ENCODE data around the gene FAM89A. TPM values are rescaled to one million over a fixed set of nuclear protein-coding genes. Genes with fewer than 3 reads are reported as not detected.
"Not testable (repeated sequence)": the region's sequence is repeated elsewhere in the genome, so short reads cannot be mapped to it uniquely, and the experiment has no call there.

Gene FAM89A
- total RNA-seq, 1 experiment from 2014 or later, result 49.3 TPM

DNA sequence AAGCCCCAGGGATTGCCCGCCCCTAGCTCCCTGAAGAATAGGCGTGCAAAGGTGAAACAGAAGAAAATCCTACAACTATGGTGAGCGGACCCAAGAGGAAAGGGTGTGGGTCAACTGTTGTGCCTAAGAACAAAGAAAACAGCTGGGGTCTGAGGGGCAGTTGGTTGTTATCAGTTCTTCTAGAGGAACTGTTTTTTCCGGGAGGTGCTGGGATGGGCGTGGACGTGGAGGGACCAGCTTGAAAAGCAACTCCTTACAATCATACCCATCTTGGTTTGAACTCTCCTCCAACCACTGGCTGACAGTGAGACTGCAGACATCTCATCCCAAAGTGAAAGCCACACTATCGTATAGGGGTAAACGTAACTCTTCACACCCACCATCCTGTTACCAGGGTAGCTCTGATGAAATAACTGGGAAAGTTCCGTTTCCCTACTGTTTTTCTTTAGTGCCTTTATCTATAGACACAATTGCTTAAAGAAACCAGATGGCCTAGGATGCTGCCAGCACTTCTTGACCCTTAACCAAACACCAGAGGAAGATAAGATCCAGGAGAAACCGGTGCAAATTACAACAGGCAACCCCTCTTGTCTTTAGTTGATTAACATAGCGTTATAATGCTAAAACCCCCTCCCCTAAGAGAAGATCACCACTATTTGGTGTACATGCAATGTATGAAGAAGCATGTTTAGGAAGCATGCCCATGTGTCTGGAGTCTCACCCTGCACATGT lies 25.6 kb upstream of the FAM89A start:
- DNase-seq, result no peak

DNA sequence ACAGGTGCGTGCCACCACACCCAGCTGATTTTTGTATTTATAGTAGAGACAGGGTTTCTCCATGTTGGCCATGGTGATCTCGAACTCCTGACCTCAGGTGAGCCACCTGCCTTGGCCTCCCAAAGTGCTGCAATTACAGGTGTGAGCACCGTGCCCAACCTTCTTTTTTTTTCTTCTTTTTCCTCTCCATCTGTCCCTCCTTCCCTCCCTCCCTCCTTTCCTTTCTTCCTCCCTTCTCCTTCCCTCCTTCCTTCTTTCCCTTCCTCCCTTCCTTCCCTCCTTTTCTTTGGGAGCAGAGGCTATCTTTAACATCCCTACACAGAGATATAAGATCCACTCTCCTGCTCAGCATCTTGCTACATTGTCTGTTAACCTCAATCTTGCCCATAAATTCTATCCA lies 24.4 kb upstream of the FAM89A start:
- Histone ChIP-seq H3K27ac (no peak overlapping the region), H3K4me1 (peaks cover 33% of the 10 kb centered on the region), H3K36me3 (no peaks in the 10 kb centered on the region), H3K4me3 (no peak overlapping the region), H3K9me3 (replicated peaks) (no peaks in the 10 kb centered on the region), H3K27me3 (no peaks in the 10 kb centered on the region)
- no peak for DNase-seq

More for the DNA sequence above, 25.6 kb upstream of the FAM89A start:
- Histone ChIP-seq H3K9me3 (replicated peaks) (no peaks in the 10 kb centered on the region), H3K36me3 (no peaks in the 10 kb centered on the region), H3K27me3 (no peaks in the 10 kb centered on the region), H3K27ac (no peak overlapping the region), H3K4me1 (peaks cover 31% of the 10 kb centered on the region), H3K4me3 (no peak overlapping the region)

DNA sequence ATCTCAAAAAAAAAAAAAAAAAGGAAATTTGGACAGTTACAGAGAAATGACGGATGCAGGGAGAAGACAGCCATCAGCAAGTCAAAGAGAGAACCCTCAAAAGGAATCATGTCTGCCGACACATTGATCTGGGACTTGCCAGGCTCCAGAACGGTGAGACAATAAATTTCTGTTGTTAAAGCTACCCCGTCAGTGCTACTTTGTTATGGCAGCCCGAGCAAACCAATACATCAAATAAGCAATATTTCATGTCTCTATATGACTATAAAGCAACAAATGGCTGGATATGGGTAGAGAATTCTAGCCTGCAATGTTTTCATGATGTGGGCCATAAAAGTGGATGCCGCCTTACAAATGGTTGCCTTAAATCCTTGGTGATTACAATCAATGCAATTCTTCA lies 23.3 kb upstream of the FAM89A start:
- Histone ChIP-seq H3K9me3 (replicated peaks) (no peaks in the 10 kb centered on the region), H3K27me3 (no peaks in the 10 kb centered on the region), H3K4me3 (no peak overlapping the region), H3K27ac (peak overlapping the region; percentile 64), H3K36me3 (no peaks in the 10 kb centered on the region), H3K4me1 (peaks cover 33% of the 10 kb centered on the region)
- no peak for DNase-seq

DNA sequence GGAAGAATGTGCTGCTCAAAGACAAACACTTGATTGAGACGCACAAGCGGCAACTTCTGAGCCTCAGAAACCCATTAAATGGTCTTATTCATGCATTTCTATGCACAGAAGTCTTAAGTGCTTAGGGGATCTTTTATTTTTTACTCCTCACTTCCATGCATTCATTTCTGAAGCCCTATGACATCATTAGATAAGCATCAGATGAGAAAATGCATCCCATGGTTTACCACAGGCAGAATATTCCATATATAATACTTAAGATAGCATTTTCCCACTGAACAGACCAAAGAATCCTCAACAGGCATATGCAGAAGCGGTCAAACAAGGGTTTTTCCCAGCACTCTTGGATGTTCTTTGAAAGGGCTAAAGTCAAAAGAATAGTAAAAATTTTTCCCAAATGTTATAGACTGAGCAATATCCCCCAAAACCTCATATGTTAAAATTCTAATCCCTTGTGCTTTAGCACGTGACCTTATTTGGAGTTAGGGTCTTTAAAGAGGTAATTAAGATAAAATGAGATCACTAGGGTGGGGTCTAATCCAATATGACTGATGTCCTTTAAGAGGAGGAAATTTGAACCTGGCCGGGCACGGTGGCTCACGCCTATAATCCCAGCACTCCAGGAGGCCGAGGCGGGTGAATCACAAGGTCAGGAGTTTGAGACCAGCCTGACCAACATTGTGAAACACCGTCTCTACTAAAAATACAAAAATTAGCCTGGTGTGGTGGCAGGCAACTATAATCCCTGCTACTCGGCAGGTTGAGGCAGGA lies 22.6 kb upstream of the FAM89A start:
- peak; percentile 60 to 65 for DNase-seq
- Histone ChIP-seq H3K4me1 (peaks cover 33% of the 10 kb centered on the region), H3K4me3 (no peak overlapping the region), H3K27me3 (no peaks in the 10 kb centered on the region), H3K36me3 (no peaks in the 10 kb centered on the region), H3K27ac (peak overlapping the region; percentile 64), H3K9me3 (replicated peaks) (no peaks in the 10 kb centered on the region)

DNA sequence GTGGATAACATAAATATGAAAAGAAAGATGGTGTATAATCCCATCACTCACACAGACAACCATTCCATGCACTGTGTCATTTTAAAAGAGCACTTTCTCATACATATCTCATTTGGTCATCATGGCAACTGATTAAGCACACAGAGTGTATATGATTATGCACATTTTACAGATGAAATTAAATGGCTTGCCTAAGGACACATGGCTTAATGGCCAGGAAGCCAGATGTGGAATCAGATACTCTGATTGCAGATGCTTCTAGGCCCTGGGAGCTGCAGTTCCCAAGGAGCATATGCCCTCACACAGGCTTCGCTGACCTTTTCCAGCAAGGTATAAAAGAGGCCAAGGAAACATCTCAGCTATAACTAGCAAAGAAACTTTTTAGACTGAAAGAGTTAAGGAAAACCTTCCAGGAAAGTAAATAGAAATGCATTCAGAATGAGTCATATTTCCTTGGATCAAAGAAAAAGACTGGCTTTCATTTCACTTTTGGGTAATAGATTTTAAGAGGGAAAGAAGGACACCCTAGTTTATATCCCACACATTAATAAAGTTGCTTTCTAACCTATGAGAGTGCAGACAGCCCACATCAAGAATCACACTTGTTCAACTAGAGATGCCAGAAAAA lies 19.6 kb upstream of the FAM89A start:
- no peaks in the 10 kb centered on the region for H3K36me3 ChIP-seq
- peak in 1 of 2 experiments; percentile 32 for DNase-seq
- no peak overlapping the region for H3K27ac ChIP-seq
- H3K4me3 ChIP-seq, result no peak overlapping the region
- H3K27me3 ChIP-seq, result no peaks in the 10 kb centered on the region
- peaks cover 10% of the 10 kb centered on the region for H3K9me3 ChIP-seq (replicated peaks)
- peaks cover 33% of the 10 kb centered on the region for H3K4me1 ChIP-seq

DNA sequence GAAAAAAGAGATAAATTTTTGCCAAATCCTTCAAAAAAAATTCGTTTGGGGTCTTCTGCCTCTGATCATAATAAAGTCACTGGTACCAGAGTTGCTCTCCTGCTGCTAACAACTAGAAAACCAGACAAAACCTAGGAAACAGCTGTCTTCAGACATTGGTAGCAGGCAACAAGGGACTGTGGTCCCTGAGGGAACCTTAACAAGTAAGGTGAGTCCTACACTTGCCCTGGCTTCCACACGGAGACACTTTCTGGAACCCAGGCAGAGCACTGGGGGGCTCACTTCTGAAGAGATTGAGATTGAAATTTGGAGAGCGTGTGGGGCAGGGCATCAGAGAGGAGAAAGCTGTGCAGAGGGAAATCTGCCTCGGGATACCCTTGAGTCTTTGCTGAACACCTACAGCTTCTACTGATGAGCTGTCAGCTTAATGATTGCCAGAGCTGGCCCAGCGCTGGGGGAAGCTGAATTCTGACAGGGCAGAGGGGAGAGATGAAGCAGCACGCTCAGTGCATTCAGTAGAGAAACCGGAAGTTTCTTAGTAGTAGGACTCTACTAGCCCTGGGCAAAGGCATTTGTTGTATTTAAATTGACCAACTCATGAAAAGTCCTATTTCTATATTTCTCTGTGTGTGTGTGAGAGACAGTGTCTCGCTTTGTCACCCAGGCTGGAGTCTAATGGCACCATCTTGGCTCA lies 18.5 kb upstream of the FAM89A start:
- H3K27ac ChIP-seq, result no peak overlapping the region
- H3K27me3 ChIP-seq, result no peaks in the 10 kb centered on the region
- peaks cover 10% of the 10 kb centered on the region for H3K9me3 ChIP-seq (replicated peaks)
- H3K36me3 ChIP-seq, result no peaks in the 10 kb centered on the region
- peaks cover 33% of the 10 kb centered on the region for H3K4me1 ChIP-seq
- DNase-seq, result no peak
- no peak overlapping the region for H3K4me3 ChIP-seq

DNA sequence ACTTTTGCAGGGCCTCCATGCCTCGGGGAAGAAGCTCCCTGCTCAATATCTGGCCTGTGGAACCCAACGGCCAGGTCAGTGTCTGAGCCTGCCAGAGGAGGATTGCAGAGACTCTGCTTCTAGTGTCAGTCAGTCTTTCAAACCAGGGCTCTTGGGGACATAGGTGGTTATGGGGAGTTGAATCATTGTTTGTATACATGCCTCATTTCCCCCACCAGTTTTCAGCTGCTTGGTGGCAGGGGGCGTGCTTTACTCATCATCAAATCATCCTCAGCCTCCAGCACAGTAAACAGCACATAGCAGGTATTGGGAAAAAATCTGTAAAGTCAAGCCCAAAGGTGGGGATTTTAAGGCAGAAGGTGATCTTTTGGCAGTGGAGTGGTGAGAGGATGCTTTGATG lies 17.4 kb upstream of the FAM89A start:
- H3K9me3 ChIP-seq (replicated peaks), result peaks cover 10% of the 10 kb centered on the region
- H3K4me1 ChIP-seq, result peaks cover 28% of the 10 kb centered on the region
- no peak for DNase-seq
- no peaks in the 10 kb centered on the region for H3K36me3 ChIP-seq
- H3K27ac ChIP-seq, result no peak overlapping the region
- H3K27me3 ChIP-seq, result no peaks in the 10 kb centered on the region
- H3K4me3 ChIP-seq, result no peak overlapping the region

DNA sequence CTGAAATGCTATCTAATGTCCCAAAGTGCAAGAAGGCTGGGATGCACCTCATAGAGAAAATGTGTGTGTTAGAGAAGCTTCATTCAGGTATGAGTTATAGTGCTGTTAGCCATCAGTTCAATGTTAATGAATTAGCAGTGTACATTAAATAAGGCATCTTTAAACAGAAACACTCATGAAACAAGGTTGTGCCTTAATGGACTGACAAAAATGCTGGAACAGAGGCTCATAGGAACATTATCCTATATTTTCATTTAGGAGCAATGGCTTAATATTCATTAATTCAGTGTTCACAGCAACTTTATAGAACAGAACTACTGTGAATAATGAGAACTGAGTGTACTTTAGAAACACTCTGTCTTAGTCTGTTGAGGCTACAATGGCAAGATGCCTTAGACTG lies 15.2 kb upstream of the FAM89A start:
- no peak for DNase-seq
- H3K9me3 ChIP-seq (replicated peaks), result peaks cover 10% of the 10 kb centered on the region
- H3K27ac ChIP-seq, result no peak overlapping the region
- H3K4me3 ChIP-seq, result no peak overlapping the region
- no peaks in the 10 kb centered on the region for H3K27me3 ChIP-seq
- H3K36me3 ChIP-seq, result no peaks in the 10 kb centered on the region
- peaks cover 19% of the 10 kb centered on the region for H3K4me1 ChIP-seq

DNA sequence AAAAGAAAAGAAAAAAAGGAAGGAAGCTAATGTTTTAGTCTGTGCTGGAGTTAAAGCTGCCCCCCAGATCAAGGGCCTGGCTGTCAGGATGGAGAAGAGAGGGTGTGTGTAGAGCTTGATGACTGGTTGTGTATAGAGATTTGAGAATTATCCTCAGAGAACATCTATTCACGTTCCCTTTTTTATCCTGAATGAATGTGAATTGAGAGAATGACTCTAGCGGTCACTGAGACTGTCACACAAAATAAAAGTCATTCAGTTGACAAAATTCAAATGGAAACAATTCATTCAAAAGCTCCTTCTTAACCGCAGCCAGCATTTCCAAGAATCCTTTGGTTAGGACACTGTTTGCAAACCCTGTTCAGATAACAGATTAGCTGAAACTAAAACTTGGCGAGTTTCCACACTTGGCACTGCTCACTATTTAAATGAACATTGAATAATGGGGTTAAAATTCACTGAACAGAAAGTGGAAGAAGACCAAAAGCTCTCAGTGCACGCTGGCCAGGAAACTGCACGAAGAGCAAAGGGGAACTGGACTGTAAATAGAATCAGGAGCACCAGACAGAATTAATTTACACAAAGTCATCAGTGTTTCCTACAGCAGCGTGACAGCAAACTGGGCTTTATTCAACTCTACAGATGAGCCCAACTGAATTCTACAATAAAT lies 13.6 kb upstream of the FAM89A start:
- no peak overlapping the region for H3K27ac ChIP-seq
- H3K9me3 ChIP-seq (replicated peaks), result peaks cover 10% of the 10 kb centered on the region
- peak overlapping the region; percentile 40 for H3K4me3 ChIP-seq
- peaks cover 12% of the 10 kb centered on the region for H3K4me1 ChIP-seq
- peak in 1 of 2 experiments; percentile 42 for DNase-seq
- no peaks in the 10 kb centered on the region for H3K36me3 ChIP-seq
- H3K27me3 ChIP-seq, result no peaks in the 10 kb centered on the region

DNA sequence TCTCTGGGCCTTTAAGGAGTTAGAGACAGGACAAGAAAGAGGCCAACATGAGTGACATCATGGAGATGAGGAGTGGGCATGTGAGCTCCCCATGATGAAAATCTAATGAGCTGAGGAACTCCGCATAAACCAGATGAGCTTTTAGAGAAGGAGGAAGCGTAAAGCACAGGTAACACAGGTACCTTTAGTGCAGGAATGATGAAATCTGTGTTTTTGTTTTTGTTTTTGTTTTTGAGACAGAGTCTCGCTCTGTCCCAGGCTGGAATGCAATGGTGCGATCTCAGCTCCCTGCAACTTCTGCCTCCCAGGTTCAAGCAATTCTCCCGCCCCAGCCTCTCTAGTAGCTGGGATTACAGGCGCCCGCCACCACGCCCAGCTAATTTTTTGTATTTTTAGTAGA lies 12.7 kb upstream of the FAM89A start:
- H3K4me3 ChIP-seq, result no peak overlapping the region
- H3K36me3 ChIP-seq, result no peaks in the 10 kb centered on the region
- H3K27ac ChIP-seq, result no peak overlapping the region
- no peaks in the 10 kb centered on the region for H3K27me3 ChIP-seq
- peaks cover 10% of the 10 kb centered on the region for H3K9me3 ChIP-seq (replicated peaks)
- peaks cover 12% of the 10 kb centered on the region for H3K4me1 ChIP-seq
- DNase-seq, result no peak

DNA sequence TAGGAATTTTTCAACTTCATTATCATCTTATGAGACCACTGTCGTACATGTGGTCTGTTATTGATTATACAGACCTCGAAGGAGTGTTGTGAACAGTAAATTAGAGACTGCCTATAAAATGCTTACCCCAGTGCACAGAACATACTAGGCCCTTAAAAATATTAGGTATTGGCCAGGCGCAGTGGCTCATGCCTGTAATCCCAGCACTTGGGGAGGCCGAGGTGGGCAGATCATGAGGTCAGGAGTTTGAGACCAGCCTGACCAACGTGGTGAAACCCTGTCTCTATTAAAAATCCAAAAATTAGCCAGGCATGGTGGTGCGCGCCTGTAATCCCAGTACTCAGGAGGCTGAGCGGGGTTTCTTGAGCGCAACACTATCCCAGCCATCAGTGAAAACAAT lies 10.9 kb upstream of the FAM89A start:
- not testable (repeated sequence) for H3K36me3 ChIP-seq; H3K27me3 ChIP-seq; H3K4me3 ChIP-seq; H3K27ac ChIP-seq; H3K9me3 ChIP-seq (replicated peaks); DNase-seq
- peaks cover 12% of the 10 kb centered on the region for H3K4me1 ChIP-seq

DNA sequence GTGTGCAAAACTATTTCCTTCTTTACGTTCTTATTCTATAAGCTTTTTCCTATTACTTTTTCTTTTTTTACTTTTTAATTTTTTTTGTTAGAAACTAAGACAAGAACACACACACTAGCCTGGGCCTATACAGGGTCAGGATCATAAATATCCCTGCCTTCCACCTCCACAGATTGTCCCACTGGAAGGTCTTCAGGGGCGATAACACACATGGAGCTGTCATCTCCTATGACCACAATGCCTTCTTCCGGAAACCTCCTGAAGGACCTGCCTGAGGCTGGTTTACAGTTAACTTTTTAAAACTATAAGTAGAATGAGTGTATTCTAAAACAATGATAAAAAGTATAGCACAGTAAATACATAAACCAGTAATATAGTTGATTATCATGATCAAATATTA lies 10.3 kb upstream of the FAM89A start:
- H3K27me3 ChIP-seq, result 0 out of 2 replicates have a peak, but pooled peaks cover 2% of the 10 kb centered on the region
- H3K36me3 ChIP-seq, result no peaks in the 10 kb centered on the region
- H3K4me3 ChIP-seq, result no peak overlapping the region
- peaks cover 12% of the 10 kb centered on the region for H3K4me1 ChIP-seq
- H3K9me3 ChIP-seq (replicated peaks), result peaks cover 6% of the 10 kb centered on the region
- no peak for DNase-seq
- H3K27ac ChIP-seq, result no peak overlapping the region

DNA sequence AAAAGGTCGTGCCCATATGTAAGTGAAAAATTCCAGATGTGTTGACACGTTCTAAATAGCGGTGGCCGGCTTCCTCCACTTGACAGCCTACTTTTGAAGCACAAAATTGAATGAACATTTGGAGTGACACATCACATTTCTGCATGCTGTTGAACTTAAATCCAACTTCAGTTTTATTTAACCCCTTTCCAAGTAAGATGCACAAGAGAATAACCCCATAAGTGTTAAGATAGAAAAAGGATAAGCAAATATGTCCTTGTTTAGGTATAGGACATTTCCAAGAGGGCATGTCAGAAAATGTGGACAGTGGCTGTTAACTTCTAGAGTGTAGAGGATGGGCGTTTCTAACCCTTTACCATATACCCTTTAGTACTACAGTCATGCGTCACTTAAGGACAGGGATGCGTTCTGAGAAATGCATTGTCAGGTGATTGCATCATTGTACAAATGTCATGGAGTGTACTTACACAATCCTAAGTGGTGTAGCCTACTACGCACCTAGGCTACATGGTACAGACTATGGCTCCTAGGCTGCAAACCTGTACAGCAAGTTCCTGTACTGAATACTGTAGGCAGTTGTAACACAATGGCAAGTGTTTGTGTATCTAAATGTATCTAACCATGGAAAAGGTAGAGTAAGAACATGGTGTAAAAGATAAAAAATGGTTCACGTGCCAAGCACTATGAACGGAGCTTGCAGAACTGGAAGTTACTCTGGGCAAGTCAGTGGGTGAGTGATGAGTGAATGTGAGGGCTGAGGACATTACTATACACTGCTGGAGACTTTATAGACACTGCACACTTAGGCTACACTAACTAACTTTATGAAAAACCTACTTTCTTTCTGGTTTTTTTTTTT lies 9.3 kb upstream of the FAM89A start:
- H3K9me3 ChIP-seq (replicated peaks), result peaks cover 4% of the 10 kb centered on the region; the same call in 1 of the 2 replicates
- peaks cover 12% of the 10 kb centered on the region for H3K4me1 ChIP-seq
- DNase-seq, result no peak
- 0 out of 2 replicates have a peak, but pooled peaks cover 2% of the 10 kb centered on the region for H3K27me3 ChIP-seq
- H3K4me3 ChIP-seq, result no peak overlapping the region
- H3K36me3 ChIP-seq, result no peaks in the 10 kb centered on the region
- no peak overlapping the region for H3K27ac ChIP-seq
